ENCODE results near the gene IPP.

- TF ChIP-seq, protein P1, sequence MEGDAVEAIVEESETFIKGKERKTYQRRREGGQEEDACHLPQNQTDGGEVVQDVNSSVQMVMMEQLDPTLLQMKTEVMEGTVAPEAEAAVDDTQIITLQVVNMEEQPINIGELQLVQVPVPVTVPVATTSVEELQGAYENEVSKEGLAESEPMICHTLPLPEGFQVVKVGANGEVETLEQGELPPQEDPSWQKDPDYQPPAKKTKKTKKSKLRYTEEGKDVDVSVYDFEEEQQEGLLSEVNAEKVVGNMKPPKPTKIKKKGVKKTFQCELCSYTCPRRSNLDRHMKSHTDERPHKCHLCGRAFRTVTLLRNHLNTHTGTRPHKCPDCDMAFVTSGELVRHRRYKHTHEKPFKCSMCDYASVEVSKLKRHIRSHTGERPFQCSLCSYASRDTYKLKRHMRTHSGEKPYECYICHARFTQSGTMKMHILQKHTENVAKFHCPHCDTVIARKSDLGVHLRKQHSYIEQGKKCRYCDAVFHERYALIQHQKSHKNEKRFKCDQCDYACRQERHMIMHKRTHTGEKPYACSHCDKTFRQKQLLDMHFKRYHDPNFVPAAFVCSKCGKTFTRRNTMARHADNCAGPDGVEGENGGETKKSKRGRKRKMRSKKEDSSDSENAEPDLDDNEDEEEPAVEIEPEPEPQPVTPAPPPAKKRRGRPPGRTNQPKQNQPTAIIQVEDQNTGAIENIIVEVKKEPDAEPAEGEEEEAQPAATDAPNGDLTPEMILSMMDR (IDR thresholded peaks at IDR 0.05) = no peak
- TF ChIP-seq POLR2A (IDR thresholded peaks at IDR 0.05) (no peak), EP300 (IDR thresholded peaks at IDR 0.05) (no peak)
Measured at GRCh38 chr1:45796946-45797345, 46.5 kb upstream of the IPP start.

Measured in gastroesophageal sphincter (tissue), 3 donors.